ENCODE results near the gene FBN2. TPM values are rescaled to one million over a fixed set of nuclear protein-coding genes. Genes with fewer than 3 reads are reported as not detected.

Gene FBN2
- total and polyA plus RNA-seq, 2 of the 4 experiments (the other 2 are of a cell fraction) = 26.7 to 69.0 TPM

GRCh38 chr5:128241051-128241695 is 296.9 kb downstream of the FBN2 start:
- Histone ChIP-seq H3K14ac (replicated peaks; ENCODE audit: low read depth, low read length) (no peak overlapping the region), H2BK15ac (ENCODE audit: low read depth, low read length) (no peak overlapping the region), H3K9ac (ENCODE audit: low read depth, low read length) (no peak overlapping the region), H4K20me1 (ENCODE audit: insufficient read depth, low read length) (no peaks in the 10 kb centered on the region), H3K27me3 (ENCODE audit: control insufficient read depth, insufficient read depth, low read length) (no peaks in the 10 kb centered on the region), H2AFZ (replicated peaks; ENCODE audit: low read length, poor library complexity) (no peak overlapping the region), H3K9me1 (ENCODE audit: insufficient read depth, low read length) (no peaks in the 10 kb centered on the region), H4K5ac (ENCODE audit: low read depth, low read length) (no peak overlapping the region), H2AK9ac (replicated peaks; ENCODE audit: low read depth, low read length, poor library complexity) (no peak overlapping the region), H2BK120ac (ENCODE audit: low read depth, low read length) (no peak overlapping the region), H2BK5ac (ENCODE audit: low read depth, low read length, poor library complexity, severe bottlenecking) (no peak overlapping the region), H3K56ac (ENCODE audit: extremely low read depth, insufficient read depth, low read length) (no peak overlapping the region), H4K8ac (ENCODE audit: low read depth in 2 of 2, low read length in 2 of 2) (no peak overlapping the region), H3K18ac (ENCODE audit: low read depth, low read length) (no peak overlapping the region), H3K4ac (ENCODE audit: low read depth, low read length) (no peak overlapping the region), H3K27ac (ENCODE audit: insufficient read depth, low read length) (no peak overlapping the region), H3K23ac (ENCODE audit: low read depth, low read length) (no peak overlapping the region), H3K79me1 (ENCODE audit: low read depth in 1 of 2, low read length in 2 of 2) (no peaks in the 10 kb centered on the region), H4K91ac (ENCODE audit: insufficient read depth, low read depth, low read length) (no peak overlapping the region), H3K4me1 (ENCODE audit: control insufficient read depth, insufficient read depth, low read length) (no peaks in the 10 kb centered on the region), H3K9me3 (ENCODE audit: control insufficient read depth, insufficient read depth, low read length) (no peaks in the 10 kb centered on the region), H2BK20ac (ENCODE audit: low read depth, low read length) (no peak overlapping the region), H3K4me3 (ENCODE audit: insufficient read depth, low read depth, low read length) (no peak overlapping the region), H3K4me2 (ENCODE audit: low read depth, low read length) (no peak overlapping the region), H3K36me3 (ENCODE audit: control insufficient read depth, insufficient read depth, low read length) (no peaks in the 10 kb centered on the region), H2AK5ac (ENCODE audit: low read depth, low read length) (no peak overlapping the region)
- POLR2A ChIA-PET (ENCODE audit: unreplicated experiment) = no interaction called here
- DNase-seq (peak; percentile 20), ATAC-seq (ENCODE audit: low read depth) (peak; percentile 80)
- TF ChIP-seq FOS (IDR thresholded peaks at IDR 0.05; ENCODE audit: low read depth, low read length) (no peak), USF2 (IDR thresholded peaks at IDR 0.05; ENCODE audit: low read depth, low read length) (no peak), SMC3 (IDR thresholded peaks at IDR 0.05; ENCODE audit: low read depth, low read length) (no peak), POLR2A (IDR thresholded peaks at IDR 0.05; ENCODE audit: low read depth, low read length) (no peak), MAZ (IDR thresholded peaks at IDR 0.05; ENCODE audit: borderline replicate concordance, low read depth, low read length) (no peak), MXI1 (IDR thresholded peaks at IDR 0.05; ENCODE audit: borderline replicate concordance, low read depth, low read length) (no peak), MAFK (IDR thresholded peaks at IDR 0.05; ENCODE audit: low read depth, low read length) (no peak), CEBPB (IDR thresholded peaks at IDR 0.05; ENCODE audit: low read depth, low read length) (no peak), NFE2L2 (IDR thresholded peaks at IDR 0.05; ENCODE audit: low read depth, low read length) (no peak), RCOR1 (IDR thresholded peaks at IDR 0.05; ENCODE audit: insufficient replicate concordance, low read length) (no peak), ELK1 (IDR thresholded peaks at IDR 0.05; ENCODE audit: borderline replicate concordance, low read depth, low read length) (no peak), RAD21 (IDR thresholded peaks at IDR 0.05; ENCODE audit: low read length) (no peak), RFX5 (IDR thresholded peaks at IDR 0.05; ENCODE audit: low read depth, low read length) (no peak), BHLHE40 (IDR thresholded peaks at IDR 0.05; ENCODE audit: low read depth, low read length) (no peak), CTCF (conservative IDR thresholded peaks at IDR 0.05; ENCODE audit: low read depth, low read length) (no peak), CHD1 (IDR thresholded peaks at IDR 0.05; ENCODE audit: low read depth, low read length) (no peak)
- intact Hi-C loops (cut with micrococcal nuclease) (no loop called here), dilution Hi-C loops (cut with HindIII; ENCODE audit: low sequenced_read_pairs, unreplicated experiment) (no loop called here), in situ Hi-C loops (cut with MboI; ENCODE audit: low sequenced_read_pairs) (no loop called here)
- CTCF ChIA-PET = no interaction called here
- no TSS peak for BruUV-seq (replicated peaks)
- WGBS, 2 experiments (ENCODE audit: extremely low coverage in 2 of 2, insufficient read length in 1 of 2) = no CpG with 5 or more reads among the region's 2 CpGs
